ENCODE results near the gene TAF1B.
"Not testable (repeated sequence)": the region's sequence is repeated elsewhere in the genome, so short reads cannot be mapped to it uniquely, and the experiment has no call there.

The TAF1B gene

DNA sequence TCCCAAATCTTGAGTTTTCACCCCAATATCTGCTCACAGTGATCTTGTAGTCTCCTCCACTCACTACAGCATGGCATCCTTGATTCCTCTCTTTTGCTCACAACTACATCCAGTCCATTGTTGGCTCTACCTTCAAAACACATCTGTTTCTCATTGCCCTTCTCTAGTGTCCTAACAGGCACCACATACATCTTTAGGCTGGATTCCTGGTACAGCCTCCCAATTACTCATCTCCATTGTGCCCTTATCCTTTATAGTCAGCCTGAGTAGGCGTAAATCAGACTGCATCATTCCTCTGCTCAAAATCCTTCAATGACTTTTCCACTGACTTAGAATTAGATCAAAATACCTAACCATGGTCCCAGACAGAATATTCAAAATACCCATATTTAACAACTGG lies 10.7 kb upstream of the TAF1B start:
- no peak for DNase-seq (ENCODE audit: low spot score)

DNA sequence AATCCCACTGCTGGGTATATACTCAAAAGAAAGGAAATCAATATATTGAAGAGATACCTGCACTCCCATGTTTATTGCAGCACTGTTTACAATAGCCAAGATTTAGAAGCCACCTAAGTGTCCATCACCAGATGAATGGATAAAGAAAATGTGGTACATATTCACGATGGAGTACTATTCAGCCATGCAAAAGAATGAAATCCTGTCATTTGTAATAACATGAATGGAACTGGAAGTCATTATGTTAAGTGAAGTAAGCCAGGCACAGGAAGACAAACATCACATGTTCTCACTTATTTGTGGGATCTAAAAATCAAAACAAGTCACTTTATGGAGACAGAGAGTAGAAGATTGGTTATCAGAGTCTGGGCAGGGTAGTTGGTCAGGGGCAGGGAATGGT lies 8.2 kb upstream of the TAF1B start:
- DNase-seq (ENCODE audit: low spot score) = not testable (repeated sequence)

DNA sequence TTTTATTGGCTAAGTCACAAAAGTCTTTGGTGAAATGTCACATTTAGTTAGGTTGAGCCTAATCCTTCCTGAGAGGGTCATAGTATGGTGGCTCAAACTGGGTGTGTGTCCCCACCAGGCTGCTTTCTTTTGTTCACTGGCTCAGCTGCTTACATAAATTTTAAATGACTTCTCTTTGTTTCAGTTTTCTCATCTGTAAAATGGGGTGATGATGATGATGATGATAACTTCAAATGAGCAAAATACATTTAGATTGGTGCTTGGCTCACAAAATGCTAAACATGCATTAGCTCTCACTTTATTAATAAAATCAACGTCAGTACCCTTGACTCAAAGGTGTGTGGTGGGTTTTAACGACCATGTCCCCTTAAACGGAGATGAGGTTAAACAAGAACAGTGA lies 7.2 kb upstream of the TAF1B start:
- DNase-seq (ENCODE audit: low spot score) = no peak

DNA sequence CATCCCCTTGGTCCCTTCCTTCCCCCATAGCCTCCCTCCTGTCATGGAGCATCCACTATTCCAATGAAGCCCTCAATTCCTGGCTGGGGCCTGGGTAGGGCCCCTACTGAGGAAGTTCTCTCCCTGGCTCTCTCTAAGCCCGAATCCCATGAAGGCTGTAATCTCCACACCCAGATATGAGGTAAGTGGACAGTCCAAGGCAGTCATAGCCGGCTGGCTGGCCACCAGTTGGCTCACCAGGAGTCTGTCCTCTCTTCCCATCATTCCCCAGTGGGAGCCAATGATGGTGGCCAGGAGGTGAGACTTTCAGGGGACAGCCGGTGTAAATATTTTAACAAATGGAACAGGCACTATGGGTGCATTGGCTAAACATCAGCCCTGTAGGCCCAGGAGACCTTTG lies 6.8 kb upstream of the TAF1B start:
- no peak for DNase-seq (ENCODE audit: low spot score)

DNA sequence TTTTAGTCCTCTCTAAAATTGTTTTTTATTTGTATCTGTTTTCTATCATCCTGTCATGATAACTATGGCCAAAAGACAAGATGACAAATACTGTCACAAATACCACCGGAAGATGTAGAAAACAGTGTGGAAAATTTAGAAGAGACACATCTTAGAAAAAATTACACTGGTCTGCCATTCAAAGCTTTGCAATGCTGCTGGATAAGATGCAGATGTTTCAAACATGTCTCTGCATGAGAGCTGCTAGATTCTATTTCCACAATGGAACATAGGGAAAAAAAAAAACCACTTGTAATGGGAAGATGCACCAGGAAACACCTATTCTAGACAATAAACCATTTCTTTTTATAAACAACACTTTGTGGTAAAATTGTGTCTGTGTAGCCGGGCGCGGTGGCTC lies 5.8 kb upstream of the TAF1B start:
- DNase-seq (ENCODE audit: low spot score) = no peak

DNA sequence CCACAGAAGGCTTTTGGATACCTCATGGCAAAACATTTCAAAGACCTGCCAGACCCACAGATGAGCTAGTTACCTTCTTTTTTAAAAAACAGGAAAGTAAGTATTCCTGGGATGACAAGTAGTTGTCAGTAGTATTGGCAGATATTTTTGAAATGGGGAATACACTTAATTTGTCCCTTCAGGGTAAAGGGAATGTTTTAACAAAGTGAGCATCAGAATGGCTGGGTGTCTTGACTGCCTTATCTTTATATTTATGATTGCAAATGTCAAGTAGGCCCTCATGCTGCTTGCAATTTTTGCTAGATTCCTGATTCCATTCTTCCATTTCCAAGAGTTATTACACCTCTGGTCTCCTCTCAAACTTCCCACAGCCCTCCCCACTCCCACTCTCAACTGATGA lies 4.9 kb upstream of the TAF1B start:
- DNase-seq (ENCODE audit: low spot score) = no peak

DNA sequence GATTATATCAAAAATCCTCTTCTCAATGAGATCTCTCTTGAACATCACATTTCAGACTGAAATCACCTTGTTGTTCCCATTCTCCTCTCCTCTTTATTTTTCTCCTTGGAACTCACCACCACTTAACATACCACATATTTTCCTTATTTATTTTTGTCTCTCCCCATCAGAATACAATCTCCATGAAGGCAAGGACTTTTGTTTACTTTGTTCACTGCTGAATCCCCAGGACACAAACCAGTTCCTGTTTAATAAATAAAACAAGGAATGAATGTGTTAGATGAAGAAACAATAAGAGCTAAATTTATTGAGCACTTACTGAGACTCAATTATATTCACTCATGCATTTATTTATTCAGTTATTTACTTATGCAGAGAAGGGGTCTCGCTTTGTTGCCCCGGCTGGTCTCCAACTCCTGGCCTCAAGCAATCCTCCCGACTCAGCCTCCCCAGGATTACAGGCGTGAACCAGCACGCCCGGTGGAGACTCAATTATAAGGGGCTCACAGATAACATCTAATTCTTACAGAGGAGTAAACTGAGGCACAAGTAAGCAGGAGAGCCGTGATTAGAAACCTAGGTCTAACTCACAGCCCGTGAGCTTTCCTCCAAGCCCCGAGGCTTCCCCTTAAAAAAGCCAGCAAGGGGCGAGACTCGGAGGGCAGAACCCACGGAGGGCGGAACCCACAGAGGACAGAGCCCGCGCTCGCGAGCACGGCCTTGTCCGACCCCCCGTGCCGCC lies 616 bp upstream of the TAF1B start:
- no peak for DNase-seq (ENCODE audit: low spot score)

DNA sequence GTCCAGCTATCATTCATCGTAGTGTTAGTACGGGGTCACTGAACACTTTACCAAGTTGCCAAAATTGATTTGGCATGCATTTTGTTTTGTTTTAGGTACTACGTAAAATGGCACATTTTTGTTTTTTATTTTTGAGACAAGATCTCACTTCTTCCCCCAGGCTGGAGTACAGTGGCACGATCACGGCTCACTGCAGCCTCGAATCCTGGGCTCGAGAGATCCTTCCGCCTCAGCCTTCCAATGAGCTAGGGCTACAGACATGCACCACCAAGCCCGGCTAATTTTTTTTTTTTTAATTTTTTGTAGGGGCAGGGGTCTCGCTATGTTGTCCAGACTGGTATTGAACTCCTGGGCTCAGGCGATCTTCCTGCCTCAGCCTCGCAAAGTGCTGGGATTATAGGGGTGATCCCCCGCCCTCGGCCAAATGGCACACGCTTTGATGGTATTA lies 786 bp downstream of the TAF1B start:
- DNase-seq (ENCODE audit: low spot score) = peak; percentile 54

DNA sequence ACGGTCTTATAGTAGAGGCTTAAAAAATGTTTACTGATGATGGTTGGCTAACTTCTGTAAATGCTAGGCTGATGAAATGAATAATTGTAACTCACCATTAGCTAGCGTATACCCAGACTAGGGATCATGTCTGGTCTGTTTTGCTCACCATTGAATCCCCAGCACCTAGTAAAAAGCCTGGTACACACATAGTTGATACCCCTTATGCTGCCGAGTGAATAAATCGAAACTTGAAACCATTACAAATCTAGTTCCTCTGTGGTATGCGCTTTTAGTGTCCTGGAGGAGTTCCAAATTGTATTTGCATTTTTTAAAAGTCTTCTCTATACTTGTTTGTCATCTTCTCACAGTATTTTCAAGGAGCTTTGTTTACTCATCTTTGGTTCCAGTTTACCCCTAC lies 1.3 kb downstream of the TAF1B start:
- peak; percentile 20 for DNase-seq (ENCODE audit: low spot score)

DNA sequence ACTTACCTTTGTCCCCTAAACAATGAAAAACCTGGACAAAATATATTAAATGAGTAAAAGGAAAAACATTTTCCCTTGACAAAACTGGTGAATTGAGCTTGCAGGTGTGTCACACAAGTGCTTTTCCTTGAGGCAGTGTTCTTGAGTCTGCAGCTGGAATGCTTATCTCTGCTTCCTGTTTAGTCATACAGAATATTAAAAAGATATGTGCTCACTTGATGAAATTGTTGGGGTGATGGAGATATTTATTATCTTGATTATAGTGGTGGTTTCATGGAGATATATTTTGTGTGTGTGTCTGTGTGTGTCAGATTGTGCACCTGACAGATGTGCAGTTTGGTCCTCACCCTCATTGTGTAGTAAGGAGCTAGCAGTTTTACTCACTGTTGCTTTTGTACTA lies 3.3 kb downstream of the TAF1B start:
- peak; percentile 63 for DNase-seq (ENCODE audit: low spot score)

DNA sequence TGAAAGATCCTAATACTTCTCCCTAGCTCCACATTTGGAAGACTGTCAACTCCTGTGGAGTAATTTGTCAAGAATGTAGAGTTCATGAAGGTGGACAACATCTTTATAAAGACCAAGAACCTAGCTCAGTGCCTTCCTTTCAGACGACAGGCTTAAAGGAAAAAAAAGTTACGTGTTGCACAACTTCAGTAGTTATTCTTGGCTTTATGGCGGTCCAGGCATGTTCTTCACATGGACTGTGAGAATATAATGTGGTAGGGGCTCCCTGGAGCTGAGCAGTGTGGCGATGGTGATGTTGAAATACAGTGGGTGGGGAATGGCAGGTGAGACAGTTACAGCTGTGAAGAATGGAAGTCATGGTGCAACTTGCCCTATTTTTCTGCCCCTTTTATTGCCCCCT lies 3.9 kb downstream of the TAF1B start:
- DNase-seq (ENCODE audit: low spot score) = no peak

DNA sequence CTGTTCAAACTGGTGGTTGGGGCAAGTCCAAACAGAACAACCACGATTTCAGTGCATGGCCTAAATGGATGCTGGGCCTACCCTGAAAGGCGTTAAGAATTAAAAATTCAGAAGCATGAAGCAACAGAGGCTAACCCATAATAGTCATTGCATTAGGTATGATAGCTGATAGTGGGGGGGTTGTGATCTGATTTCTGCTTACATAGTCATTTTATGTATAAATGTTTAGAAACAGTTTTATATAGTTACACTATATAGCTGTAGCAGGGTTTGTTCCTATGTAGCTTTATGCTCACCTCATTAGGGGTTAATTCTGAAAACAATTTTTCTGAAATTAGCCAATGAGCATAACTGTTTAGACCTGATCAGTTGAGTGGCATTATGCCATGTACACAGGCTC lies 9.6 kb downstream of the TAF1B start:
- no peak for DNase-seq (ENCODE audit: low spot score)

DNA sequence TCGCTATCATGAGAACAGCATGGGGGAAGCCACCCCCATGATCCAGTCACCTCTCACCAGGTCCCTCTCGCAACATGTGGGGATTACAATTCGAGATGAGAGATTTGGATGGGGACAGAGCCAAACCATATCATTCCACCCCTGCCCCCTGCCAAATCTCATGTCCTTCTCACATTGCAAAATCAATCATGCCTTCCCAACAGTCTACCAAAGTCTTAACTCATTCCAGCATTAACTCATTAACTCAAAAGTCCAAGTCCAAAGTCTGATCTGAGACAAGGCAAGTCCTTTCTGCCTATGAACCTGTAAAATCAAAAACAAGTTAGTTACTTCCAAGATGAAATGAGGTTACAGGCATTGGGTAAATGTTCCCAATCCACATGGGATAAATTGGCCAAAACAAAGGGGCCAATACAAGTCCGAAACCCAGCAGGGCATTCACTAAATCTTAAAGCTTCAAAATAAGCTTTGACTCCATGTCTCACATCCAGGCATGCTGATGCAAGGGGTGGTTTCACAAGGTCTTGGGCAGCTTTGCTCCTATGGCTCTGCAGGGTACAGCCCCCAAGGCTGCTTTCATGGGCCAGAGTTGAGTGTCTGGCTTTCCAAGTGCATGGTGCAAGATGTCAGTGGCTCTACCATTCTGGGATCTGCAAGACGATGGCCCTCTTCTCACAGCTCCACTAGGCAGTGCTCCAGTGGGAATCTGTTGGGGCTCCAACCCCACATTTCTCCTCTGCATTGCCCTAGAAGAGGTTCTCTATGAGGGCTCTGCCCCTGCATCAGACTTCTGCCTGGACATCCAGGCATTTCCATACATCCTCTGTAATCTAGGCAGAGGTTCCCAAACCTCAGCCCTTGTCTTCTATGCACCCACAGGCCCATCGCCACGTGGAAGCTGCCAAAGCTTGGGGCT lies 14.8 kb downstream of the TAF1B start:
- no peak for DNase-seq (ENCODE audit: low spot score)

DNA sequence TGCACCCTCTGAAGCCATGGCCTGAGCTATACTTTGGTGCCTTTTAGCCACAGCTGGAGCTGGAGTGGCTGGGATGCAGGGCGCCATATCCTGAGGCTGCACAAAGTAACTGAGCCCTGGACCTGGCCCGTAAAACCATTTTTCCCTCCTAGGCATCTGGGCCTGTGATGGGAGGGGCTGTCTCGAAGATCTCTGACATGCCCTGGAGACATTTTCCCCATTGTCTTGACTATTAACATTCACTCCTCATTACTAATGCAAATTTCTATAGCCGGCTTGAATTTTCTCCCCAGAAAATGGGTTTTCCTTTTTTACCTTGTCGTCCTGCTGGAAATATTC lies 15.4 kb downstream of the TAF1B start:
- no peak for DNase-seq (ENCODE audit: low spot score)

DNA sequence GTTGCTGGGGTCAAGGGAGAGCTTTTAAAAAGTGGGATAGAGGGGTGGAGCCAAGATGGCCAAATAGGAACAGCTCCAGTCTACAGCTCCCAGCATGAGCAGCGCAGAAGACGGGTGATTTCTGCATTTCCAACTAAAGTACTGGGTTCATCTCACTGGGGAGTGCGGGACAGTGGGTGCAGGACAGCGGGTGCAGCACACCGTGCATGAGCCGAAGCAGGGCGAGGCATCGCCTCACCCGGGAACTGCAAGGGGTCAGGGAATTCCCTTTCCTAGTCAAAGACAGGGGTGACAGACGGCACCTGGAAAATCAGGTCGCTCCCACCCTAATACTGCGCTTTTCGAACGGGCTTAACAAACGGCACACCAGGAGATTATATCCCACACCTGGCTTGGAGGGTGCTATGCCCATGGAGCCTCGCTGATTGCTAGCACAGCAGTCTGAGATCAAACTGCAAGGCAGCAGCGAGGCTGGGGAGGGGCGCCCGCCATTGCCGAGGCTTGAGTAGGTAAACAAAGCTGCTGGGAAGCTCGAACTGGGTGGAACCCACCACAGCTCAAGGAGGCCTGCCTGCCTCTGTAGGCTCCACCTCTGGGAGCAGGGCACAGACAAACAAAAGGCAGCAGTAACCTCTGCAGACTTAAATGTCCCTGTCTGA lies 17.8 kb downstream of the TAF1B start:
- DNase-seq (ENCODE audit: low spot score) = not testable (repeated sequence)

DNA sequence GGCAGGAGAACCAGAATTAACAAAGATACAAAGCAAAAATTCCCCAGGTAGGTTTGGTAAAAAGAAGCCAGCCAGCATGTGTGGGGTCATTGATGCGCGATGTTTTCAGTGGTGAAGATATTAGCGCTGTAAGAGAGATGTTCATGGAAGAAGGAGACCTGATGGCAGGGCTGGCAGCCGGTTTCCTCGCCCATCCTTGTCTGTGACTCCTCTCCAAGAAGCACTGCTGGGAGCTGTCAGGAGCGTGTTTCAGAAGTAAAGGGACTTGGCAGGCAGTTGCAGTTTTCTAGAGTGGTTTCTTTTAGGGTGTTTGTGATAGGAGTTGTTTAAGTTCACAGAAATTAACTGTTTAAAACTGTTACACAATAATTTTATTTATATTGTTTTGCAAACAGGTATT lies 24.6 kb downstream of the TAF1B start:
- no peak for DNase-seq (ENCODE audit: low spot score)

DNA sequence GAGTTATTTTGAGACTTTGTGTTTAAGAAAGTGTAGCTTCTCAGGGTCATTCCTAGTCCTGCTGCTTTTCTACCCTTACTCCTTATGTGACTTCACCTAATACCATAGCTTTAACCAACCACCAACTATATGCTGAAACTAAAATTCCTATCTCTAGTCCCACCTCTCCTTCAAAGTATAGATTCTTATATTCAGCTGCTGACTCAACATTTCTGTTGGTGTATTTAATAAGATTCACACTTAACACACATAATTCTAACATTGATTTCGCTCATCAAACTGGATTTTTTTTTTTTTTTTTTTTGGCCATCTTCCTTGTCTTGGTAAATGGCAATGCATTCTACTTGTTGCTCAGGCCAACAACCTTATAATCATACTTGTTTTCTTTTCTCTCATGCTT lies 30.1 kb downstream of the TAF1B start:
- no peak for DNase-seq (ENCODE audit: low spot score)

DNA sequence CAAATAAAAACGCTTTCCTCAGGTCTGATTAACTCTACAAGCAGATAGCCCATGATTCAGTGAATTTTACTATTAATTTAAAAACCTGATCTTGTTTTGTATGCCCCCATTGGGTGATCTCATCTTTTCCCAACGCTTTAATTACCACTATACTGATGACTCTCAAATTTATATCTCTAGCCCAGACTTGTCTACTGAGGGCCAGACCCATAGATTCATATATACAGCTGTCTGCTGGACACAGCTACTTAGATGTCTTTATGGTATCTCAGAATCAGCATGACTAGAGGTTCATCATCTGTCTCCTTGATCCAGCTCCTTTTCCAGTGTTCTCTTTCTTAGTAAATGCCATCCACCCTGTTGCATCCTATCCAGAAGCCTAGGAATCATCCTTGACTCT lies 33.8 kb downstream of the TAF1B start:
- no peak for DNase-seq (ENCODE audit: low spot score)

DNA sequence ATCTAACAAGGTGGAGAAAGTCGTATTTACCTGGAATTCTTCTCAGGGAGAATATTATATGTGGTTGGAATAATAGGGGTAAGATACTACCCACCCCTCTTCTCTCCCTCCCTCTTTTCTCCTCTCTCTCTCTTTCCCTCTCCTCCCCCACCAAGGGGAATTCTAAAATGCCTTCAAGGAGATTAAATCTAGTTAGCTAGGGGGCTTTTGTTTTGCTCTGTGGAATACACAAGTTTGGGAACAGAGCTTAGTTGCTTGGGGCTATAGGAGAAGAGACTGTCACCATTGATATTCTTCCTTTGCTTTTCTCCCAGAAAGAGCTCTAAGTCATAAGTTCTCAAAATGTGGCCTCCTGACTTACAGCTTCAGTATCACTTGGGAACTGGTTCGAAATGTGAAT lies 34.5 kb downstream of the TAF1B start:
- DNase-seq (ENCODE audit: low spot score) = no peak

DNA sequence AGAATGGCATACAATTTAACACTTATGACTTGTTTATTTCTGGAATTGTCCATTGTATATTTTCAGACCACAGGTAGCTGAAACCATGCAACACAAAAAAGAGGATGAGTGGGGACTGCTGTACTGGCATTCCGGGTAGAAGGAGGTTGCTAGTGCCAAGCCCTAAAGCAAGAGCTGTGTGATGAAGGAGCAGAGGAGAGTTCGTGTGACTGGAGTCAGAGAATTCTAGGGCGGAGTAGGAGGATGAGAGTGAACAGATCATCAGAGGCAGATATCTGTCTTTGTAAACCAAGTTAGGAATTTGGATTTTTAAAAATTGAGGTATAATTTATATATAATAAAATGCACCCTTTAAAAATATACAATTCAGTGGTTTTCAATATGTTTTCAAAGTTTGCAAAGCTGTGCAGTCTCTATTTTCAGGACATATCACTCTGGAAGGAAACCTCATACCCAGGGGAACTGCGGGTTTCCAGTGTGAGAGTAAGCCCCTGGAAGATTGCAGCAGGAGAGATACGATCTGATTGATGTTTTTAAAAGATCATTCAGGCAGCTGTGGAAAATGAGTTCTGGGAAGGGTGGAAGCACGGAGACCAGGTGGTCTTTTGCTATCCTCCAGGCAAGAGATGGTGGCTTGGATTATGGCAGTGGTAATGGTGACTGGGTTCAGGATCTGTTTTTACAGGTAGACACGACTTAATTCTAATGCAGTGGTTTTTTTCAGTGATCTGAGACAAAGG lies 36.4 kb downstream of the TAF1B start:
- DNase-seq (ENCODE audit: low spot score) = no peak

DNA sequence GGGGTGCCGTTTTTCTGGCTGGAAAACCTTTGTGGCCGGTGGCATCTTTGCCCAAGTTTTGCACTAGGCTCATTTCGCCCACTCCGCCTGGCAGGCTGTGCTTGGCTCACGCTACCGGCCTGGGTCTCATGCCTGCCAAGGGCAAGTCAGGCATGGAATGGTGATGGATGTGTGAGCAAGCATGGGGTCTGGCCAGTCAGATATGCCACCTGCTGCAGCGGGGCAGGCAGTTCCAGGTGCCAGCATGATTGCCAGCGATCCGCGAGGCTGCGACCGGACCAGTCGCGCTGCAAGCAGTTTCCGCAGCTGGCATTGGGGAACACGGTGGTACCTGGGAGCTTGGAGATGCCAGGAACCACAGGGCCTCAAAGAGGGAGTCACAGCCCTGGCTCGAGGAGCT lies 40.6 kb downstream of the TAF1B start:
- no peak for DNase-seq (ENCODE audit: low spot score)

DNA sequence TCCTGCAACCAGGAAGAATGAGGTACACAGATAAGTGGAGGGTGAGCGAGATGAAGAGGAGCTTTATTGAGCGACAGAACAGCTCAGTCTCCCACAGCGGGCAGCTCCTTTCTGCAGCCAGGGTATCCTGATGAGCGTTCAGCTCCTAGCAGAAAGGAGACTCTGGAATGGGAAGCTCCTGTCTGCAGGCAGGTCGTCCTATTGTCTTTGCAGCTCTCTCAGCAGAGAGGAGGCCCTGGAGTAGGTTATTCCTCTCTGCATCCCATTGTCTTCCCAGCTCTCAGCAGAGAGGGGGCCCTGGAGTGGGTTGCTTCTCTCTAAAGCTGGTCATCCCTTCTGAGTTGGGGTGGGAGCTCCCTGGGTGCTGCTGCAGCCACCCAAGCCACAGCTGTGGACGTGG lies 41.2 kb downstream of the TAF1B start:
- DNase-seq (ENCODE audit: low spot score) = no peak

Data from kidney tubule cell (primary cell).